ENCODE measurements around the gene ACKR3.

Gene ACKR3

GRCh38 chr2:236597629-236598028 is 28.0 kb downstream of the ACKR3 start:
- no peak overlapping the region for H2AFZ ChIP-seq (ENCODE audit: low read length)
- no peaks in the 10 kb centered on the region for H3K9me3 ChIP-seq (ENCODE audit: insufficient read depth, low read depth, low read length)
- H3K36me3 ChIP-seq (ENCODE audit: insufficient read depth, low read length): no peaks in the 10 kb centered on the region
- TF ChIP-seq CTCF (conservative IDR thresholded peaks at IDR 0.05; ENCODE audit: low read length): no peak
- no peak for TF ChIP-seq EZH2phosphoT487 (IDR thresholded peaks at IDR 0.05; ENCODE audit: borderline replicate concordance)
- no peaks in the 10 kb centered on the region for H3K4me1 ChIP-seq (ENCODE audit: insufficient read depth, low read length, poor library complexity, severe bottlenecking)
- no peaks in the 10 kb centered on the region for H3K79me2 ChIP-seq (ENCODE audit: insufficient read depth, low read length)
- H3F3A ChIP-seq (ENCODE audit: low read depth): no peaks in the 10 kb centered on the region
- H4K20me1 ChIP-seq (ENCODE audit: insufficient read depth, low read length, poor library complexity, severe bottlenecking): no peaks in the 10 kb centered on the region
- H3K4me3 ChIP-seq (ENCODE audit: low read length, poor library complexity, severe bottlenecking): no peak overlapping the region
- no peaks in the 10 kb centered on the region for H3K27me3 ChIP-seq (ENCODE audit: insufficient read depth, low read length, poor library complexity, severe bottlenecking)
- no peaks in the 10 kb centered on the region for H3K9me2 ChIP-seq (replicated peaks; ENCODE audit: low read depth, low read length)
- no peak overlapping the region for H3K9ac ChIP-seq (ENCODE audit: low read depth, low read length, poor library complexity, severe bottlenecking)
- no peak overlapping the region for H3K4me2 ChIP-seq (ENCODE audit: low read depth, low read length, poor library complexity, severe bottlenecking)

GRCh38 chr2:236599059-236599458 is 29.4 kb downstream of the ACKR3 start:
- Histone ChIP-seq H3K79me2 (ENCODE audit: insufficient read depth, low read length) (no peaks in the 10 kb centered on the region), H3K36me3 (ENCODE audit: insufficient read depth, low read length) (no peaks in the 10 kb centered on the region), H3K9me2 (replicated peaks; ENCODE audit: low read depth, low read length) (no peaks in the 10 kb centered on the region), H3K4me1 (ENCODE audit: insufficient read depth, low read length, poor library complexity, severe bottlenecking) (no peaks in the 10 kb centered on the region), H3K9me3 (ENCODE audit: insufficient read depth, low read depth, low read length) (no peaks in the 10 kb centered on the region), H3K9ac (ENCODE audit: low read depth, low read length, poor library complexity, severe bottlenecking) (no peak overlapping the region), H4K20me1 (ENCODE audit: insufficient read depth, low read length, poor library complexity, severe bottlenecking) (no peaks in the 10 kb centered on the region), H3F3A (ENCODE audit: low read depth) (no peaks in the 10 kb centered on the region), H3K4me2 (ENCODE audit: low read depth, low read length, poor library complexity, severe bottlenecking) (no peak overlapping the region), H3K27me3 (ENCODE audit: insufficient read depth, low read length, poor library complexity, severe bottlenecking) (no peaks in the 10 kb centered on the region), H2AFZ (ENCODE audit: low read length) (no peak overlapping the region), H3K4me3 (ENCODE audit: low read length, poor library complexity, severe bottlenecking) (no peak overlapping the region)
- TF ChIP-seq CTCF (conservative IDR thresholded peaks at IDR 0.05; ENCODE audit: low read length): no peak
- TF ChIP-seq EZH2phosphoT487 (IDR thresholded peaks at IDR 0.05; ENCODE audit: borderline replicate concordance): no peak

- no peak overlapping the region for H3K4me3 ChIP-seq (ENCODE audit: low read length, poor library complexity, severe bottlenecking)
- H3K36me3 ChIP-seq (ENCODE audit: insufficient read depth, low read length): no peaks in the 10 kb centered on the region
- no peak overlapping the region for H2AFZ ChIP-seq (ENCODE audit: low read length)
- H3K9ac ChIP-seq (ENCODE audit: low read depth, low read length, poor library complexity, severe bottlenecking): no peak overlapping the region
- TF ChIP-seq CTCF (conservative IDR thresholded peaks at IDR 0.05; ENCODE audit: low read length): no peak
- TF ChIP-seq EZH2phosphoT487 (IDR thresholded peaks at IDR 0.05; ENCODE audit: borderline replicate concordance): no peak
- H4K20me1 ChIP-seq (ENCODE audit: insufficient read depth, low read length, poor library complexity, severe bottlenecking): no peaks in the 10 kb centered on the region
- H3K27me3 ChIP-seq (ENCODE audit: insufficient read depth, low read length, poor library complexity, severe bottlenecking): no peaks in the 10 kb centered on the region
- H3F3A ChIP-seq (ENCODE audit: low read depth): no peaks in the 10 kb centered on the region
- no peaks in the 10 kb centered on the region for H3K9me3 ChIP-seq (ENCODE audit: insufficient read depth, low read depth, low read length)
- H3K9me2 ChIP-seq (replicated peaks; ENCODE audit: low read depth, low read length): no peaks in the 10 kb centered on the region
- no peak overlapping the region for H3K4me2 ChIP-seq (ENCODE audit: low read depth, low read length, poor library complexity, severe bottlenecking)
- H3K79me2 ChIP-seq (ENCODE audit: insufficient read depth, low read length): no peaks in the 10 kb centered on the region
- H3K4me1 ChIP-seq (ENCODE audit: insufficient read depth, low read length, poor library complexity, severe bottlenecking): no peaks in the 10 kb centered on the region
Observed at GRCh38 chr2:236600158-236600557, 30.5 kb downstream of the ACKR3 start.
